ENCODE results near the gene DAZL. TPM values are rescaled to one million over a fixed set of nuclear protein-coding genes. Genes with fewer than 3 reads are reported as not detected.

DAZL gene
- total RNA-seq, 1 donor from 2014 or later = not detected

DNA sequence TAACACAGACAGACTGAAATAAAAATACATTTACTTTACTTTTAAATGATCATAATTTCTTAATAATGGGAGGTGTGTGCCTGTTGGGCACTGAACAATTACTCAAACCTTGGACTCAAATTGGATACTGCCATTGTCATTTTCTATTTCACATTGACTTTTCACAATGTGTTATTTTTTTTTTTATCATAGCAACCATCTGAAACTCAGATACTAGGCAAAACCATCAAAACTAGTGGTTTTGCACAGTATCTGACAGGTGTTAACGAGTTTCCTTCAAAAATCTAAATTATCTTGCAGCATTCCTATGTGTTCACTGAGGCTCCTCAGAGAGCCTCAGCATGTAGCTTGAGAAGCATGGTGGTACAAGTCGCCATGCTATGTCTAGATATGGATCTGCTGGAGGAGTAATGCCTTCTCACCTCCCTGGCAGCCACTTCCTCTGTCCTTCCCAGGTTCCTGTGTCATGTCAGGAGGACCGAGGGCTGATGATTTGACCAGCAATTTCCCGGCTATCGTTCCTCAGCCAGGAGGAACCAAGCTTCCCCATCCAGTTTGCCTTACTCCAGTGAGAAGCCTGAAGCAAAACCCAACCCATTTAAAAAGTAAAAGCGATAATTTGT lies 61.9 kb downstream of the DAZL start:
- no peak overlapping the region for H3K27ac ChIP-seq

DNA sequence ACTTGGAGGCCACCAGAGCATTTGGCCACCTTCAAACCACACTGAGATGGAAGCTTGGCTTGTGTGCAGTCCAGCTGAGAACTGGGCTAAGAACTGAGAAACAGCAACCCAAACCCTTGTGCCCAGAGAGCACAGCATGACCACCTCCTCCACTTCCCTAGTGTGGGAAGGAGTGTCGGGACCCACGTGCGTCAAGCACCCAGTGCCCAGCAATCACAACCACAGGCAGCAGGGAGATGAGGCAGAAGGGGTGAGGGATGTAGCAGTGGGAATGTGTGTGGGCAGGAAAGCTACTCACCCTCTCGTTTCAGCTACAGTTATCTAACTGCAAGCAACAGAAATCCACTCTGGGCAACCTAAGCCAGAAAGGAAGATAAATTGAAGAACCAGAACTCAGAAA lies 66.7 kb downstream of the DAZL start:
- H3K27ac ChIP-seq = no peak overlapping the region
- intact Hi-C loops (cut with DNase I) = no loop called here

More for the DNA sequence above, 61.9 kb downstream of the DAZL start:
- DNase-seq (ENCODE audit: low spot score in 2 of 2) = no peak
- no peaks in the 10 kb centered on the region for H3K9me3 ChIP-seq
- no peaks in the 10 kb centered on the region for H3K4me1 ChIP-seq
- H3K27me3 ChIP-seq = no peaks in the 10 kb centered on the region
- intact Hi-C loops (cut with DNase I) = no loop called here
- H3K36me3 ChIP-seq = no peaks in the 10 kb centered on the region
- no peak overlapping the region for H3K4me3 ChIP-seq
- TF ChIP-seq, protein P1, sequence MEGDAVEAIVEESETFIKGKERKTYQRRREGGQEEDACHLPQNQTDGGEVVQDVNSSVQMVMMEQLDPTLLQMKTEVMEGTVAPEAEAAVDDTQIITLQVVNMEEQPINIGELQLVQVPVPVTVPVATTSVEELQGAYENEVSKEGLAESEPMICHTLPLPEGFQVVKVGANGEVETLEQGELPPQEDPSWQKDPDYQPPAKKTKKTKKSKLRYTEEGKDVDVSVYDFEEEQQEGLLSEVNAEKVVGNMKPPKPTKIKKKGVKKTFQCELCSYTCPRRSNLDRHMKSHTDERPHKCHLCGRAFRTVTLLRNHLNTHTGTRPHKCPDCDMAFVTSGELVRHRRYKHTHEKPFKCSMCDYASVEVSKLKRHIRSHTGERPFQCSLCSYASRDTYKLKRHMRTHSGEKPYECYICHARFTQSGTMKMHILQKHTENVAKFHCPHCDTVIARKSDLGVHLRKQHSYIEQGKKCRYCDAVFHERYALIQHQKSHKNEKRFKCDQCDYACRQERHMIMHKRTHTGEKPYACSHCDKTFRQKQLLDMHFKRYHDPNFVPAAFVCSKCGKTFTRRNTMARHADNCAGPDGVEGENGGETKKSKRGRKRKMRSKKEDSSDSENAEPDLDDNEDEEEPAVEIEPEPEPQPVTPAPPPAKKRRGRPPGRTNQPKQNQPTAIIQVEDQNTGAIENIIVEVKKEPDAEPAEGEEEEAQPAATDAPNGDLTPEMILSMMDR (IDR thresholded peaks at IDR 0.05) = no peak

DNA sequence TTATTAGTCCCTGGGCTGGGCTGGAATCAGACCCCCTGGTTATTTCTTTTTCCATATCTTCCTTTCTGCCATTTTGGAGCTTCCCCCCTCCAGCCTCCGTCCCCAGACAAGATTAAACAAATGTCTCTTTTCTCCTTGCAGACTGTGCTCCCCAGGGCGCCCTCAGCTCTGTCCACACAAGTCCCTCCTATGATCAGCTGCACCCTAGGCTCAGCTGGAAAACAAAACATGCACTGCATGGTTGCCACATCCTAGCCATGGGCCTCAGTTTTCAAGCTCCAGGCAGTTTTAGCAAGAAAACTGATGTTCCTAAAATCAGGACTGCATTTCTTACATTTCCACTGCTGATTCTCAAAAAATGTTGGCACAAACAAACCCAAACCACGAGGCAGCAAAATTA lies 68.2 kb downstream of the DAZL start:
- no peaks in the 10 kb centered on the region for H3K4me1 ChIP-seq
- intact Hi-C loops (cut with DNase I) = no loop called here
- no peak for DNase-seq (ENCODE audit: low spot score in 2 of 2)
- H3K27me3 ChIP-seq = no peaks in the 10 kb centered on the region
- H3K4me3 ChIP-seq = no peak overlapping the region
- H3K9me3 ChIP-seq = no peaks in the 10 kb centered on the region
- TF ChIP-seq, protein P1 (IDR thresholded peaks at IDR 0.05) = no peak
- H3K27ac ChIP-seq = no peak overlapping the region
- H3K36me3 ChIP-seq = no peaks in the 10 kb centered on the region

More for the DNA sequence above, 66.7 kb downstream of the DAZL start:
- H3K4me1 ChIP-seq = no peaks in the 10 kb centered on the region
- TF ChIP-seq, protein P1 (IDR thresholded peaks at IDR 0.05) = no peak
- H3K36me3 ChIP-seq = no peaks in the 10 kb centered on the region
- H3K4me3 ChIP-seq = no peak overlapping the region
- no peaks in the 10 kb centered on the region for H3K9me3 ChIP-seq
- DNase-seq (ENCODE audit: low spot score in 2 of 2) = no peak
- no peaks in the 10 kb centered on the region for H3K27me3 ChIP-seq

Other genes starting within 250 kb of the DAZL start
- 72.6 TPM for gene RFTN1, start 91.7 kb downstream of the DAZL start, total RNA-seq

Measured in ascending aorta (tissue), 2 donors.